KMS-11 (cell line): Measurements from ENCODE around the gene FBXW8.
A peak's percentile ranks its signal among the peaks of the same experiment; 100 is the strongest.

Source experiments
- H2AFZ ChIP-seq: fragments of 200-600 bp; sonication (generic); 2 replicates; pipeline ENCODE4 v1.6.1; 2016; ENCODE audit warnings: antibody characterized with exemption, mixed run types, low read depth
- H3K27ac ChIP-seq: fragments of 200-600 bp; sonication (generic); 2 replicates; pipeline ENCODE4 v1.6.1; 2016; ENCODE audit warnings: mild to moderate bottlenecking, mixed run types
- H3K27me3 ChIP-seq: fragments of 200-600 bp; sonication (generic); 2 replicates; pipeline ENCODE4 v1.6.1; 2017; ENCODE audit warnings: mild to moderate bottlenecking, low read depth, mixed run types, moderate library complexity; ENCODE audit not compliant: insufficient read depth
- H3K36me3 ChIP-seq: fragments of 200-600 bp; sonication (generic); 2 replicates; pipeline ENCODE4 v1.6.1; 2017; ENCODE audit warnings: mild to moderate bottlenecking, mixed run types; ENCODE audit not compliant: insufficient read depth
- H3K4me1 ChIP-seq: fragments of 200-600 bp; sonication (generic); 2 replicates; pipeline ENCODE4 v1.6.1; 2016; ENCODE audit warnings: mild to moderate bottlenecking, low read depth, mixed run types; ENCODE audit not compliant: poor library complexity, severe bottlenecking
- H3K4me2 ChIP-seq: fragments of 200-600 bp; sonication (generic); 2 replicates; pipeline ENCODE4 v1.7.0; 2016; ENCODE audit warnings: mild to moderate bottlenecking, mixed run types
- H3K4me3 ChIP-seq: fragments of 200-600 bp; sonication (generic); IDR thresholded peaks from 2 replicates; pipeline ENCODE4 v1.6.1; 2017; ENCODE audit warnings: low read depth, low read length, mixed read lengths; ENCODE audit not compliant: insufficient read depth
- H3K79me2 ChIP-seq: fragments of 200-600 bp; sonication (generic); 2 replicates; pipeline ENCODE4 v1.6.1; 2016; ENCODE audit warnings: low read depth, mixed run types; ENCODE audit not compliant: insufficient read depth
- H3K9ac ChIP-seq: fragments of 200-600 bp; sonication (generic); 2 replicates; pipeline ENCODE4 v1.6.1; 2016; ENCODE audit warnings: mild to moderate bottlenecking, mixed run types
- H4K20me1 ChIP-seq: fragments of 200-600 bp; sonication (generic); 2 replicates; pipeline ENCODE4 v1.6.1; 2016; ENCODE audit warnings: mild to moderate bottlenecking, mixed run types; ENCODE audit not compliant: insufficient read depth
- TF ChIP-seq, protein P1 (sequence below): fragments of 200-600 bp; sonication (generic); conservative IDR thresholded peaks from 2 replicates; pipeline ENCODE4 v1.6.1; 2017; ENCODE audit warnings: low read depth, mild to moderate bottlenecking, antibody characterized with exemption, low read length, moderate library complexity, mixed read lengths

Gene FBXW8

GRCh38 chr12:116955382-116956021 lies 44.8 kb downstream of the FBXW8 start:
- Histone ChIP-seq H3K36me3 (no peaks in the 10 kb centered on the region), H3K79me2 (no peaks in the 10 kb centered on the region), H2AFZ (no peak overlapping the region), H3K4me1 (peaks cover 33% of the 10 kb centered on the region), H4K20me1 (no peaks in the 10 kb centered on the region), H3K27me3 (no peaks in the 10 kb centered on the region), H3K27ac (no peak overlapping the region), H3K9ac (no peak overlapping the region), H3K4me3 (no peak overlapping the region), H3K4me2 (no peak overlapping the region)
- TF ChIP-seq, protein P1, sequence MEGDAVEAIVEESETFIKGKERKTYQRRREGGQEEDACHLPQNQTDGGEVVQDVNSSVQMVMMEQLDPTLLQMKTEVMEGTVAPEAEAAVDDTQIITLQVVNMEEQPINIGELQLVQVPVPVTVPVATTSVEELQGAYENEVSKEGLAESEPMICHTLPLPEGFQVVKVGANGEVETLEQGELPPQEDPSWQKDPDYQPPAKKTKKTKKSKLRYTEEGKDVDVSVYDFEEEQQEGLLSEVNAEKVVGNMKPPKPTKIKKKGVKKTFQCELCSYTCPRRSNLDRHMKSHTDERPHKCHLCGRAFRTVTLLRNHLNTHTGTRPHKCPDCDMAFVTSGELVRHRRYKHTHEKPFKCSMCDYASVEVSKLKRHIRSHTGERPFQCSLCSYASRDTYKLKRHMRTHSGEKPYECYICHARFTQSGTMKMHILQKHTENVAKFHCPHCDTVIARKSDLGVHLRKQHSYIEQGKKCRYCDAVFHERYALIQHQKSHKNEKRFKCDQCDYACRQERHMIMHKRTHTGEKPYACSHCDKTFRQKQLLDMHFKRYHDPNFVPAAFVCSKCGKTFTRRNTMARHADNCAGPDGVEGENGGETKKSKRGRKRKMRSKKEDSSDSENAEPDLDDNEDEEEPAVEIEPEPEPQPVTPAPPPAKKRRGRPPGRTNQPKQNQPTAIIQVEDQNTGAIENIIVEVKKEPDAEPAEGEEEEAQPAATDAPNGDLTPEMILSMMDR, result no peak

- Histone ChIP-seq H3K9ac (no peak overlapping the region), H3K79me2 (no peaks in the 10 kb centered on the region), H2AFZ (no peak overlapping the region), H3K4me2 (peak overlapping the region; percentile 57), H3K4me3 (no peak overlapping the region), H3K4me1 (peaks cover 64% of the 10 kb centered on the region), H3K27ac (peak overlapping the region; percentile 84), H3K27me3 (no peaks in the 10 kb centered on the region), H4K20me1 (no peaks in the 10 kb centered on the region), H3K36me3 (no peaks in the 10 kb centered on the region)
- TF ChIP-seq, protein P1, result no peak
Observed at GRCh38 chr12:116958402-116959197, 47.9 kb downstream of the FBXW8 start.

DNA sequence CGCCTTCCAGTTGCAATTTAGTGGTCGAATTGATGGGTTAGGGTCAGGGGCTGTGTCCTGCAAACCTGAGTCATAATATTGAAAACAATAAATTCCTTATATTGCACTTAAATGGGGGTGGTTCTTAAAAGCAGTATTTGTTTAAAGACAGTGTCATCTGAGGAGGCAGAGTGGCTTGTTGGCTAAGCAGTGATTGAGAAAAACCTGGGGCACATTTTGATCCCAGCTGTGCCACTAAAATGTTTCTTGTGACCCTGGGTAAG lies 48.4 kb downstream of the FBXW8 start:
- no peaks in the 10 kb centered on the region for H4K20me1 ChIP-seq
- H3K4me1 ChIP-seq, result peaks cover 64% of the 10 kb centered on the region
- H3K79me2 ChIP-seq, result no peaks in the 10 kb centered on the region

DNA sequence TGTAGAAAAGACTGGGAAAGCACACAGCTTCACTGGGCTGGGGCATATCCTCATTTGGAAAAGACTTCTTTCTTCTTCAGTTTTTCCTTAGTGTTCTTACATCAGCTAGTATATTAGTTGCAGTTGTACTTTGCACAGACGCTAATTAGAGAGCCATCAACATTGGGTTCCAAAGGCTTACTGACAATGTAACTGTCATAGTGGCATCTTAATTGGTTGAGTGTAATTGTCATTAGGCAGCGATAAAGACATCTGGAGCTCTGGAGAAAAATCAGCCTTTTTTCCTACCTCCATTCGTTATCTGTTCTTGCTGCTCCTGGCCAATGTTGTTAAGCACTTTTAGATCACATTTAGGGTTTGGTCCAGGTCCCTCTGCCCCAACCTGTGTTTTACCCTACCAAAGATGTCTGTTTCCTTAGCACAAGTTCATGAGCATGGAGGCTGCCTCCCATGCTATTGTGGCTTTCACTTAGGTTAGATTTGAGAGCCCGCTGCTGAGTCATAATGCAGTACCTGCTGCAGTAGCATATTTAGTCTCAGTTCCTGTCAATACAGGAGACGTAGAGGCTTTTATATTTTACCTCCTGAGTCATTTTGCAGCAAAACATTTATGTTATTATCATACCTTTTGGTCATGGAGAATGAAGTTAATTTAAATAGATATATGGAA lies 49.2 kb downstream of the FBXW8 start:
- H3K27me3 ChIP-seq, result no peaks in the 10 kb centered on the region
- H3K27ac ChIP-seq, result peak overlapping the region; percentile 84
- TF ChIP-seq, protein P1, result no peak
- H3K4me2 ChIP-seq, result peak overlapping the region; percentile 57
- peak overlapping the region; percentile 34; the same call in 1 of the 2 replicates for H3K9ac ChIP-seq
- H3K4me3 ChIP-seq, result no peak overlapping the region
- H3K36me3 ChIP-seq, result no peaks in the 10 kb centered on the region
- H3K4me1 ChIP-seq, result peaks cover 64% of the 10 kb centered on the region
- peak overlapping the region; percentile 34; the same call in 1 of the 2 replicates for H2AFZ ChIP-seq
- no peaks in the 10 kb centered on the region for H3K79me2 ChIP-seq
- H4K20me1 ChIP-seq, result no peaks in the 10 kb centered on the region

More for the DNA sequence above, 48.4 kb downstream of the FBXW8 start:
- TF ChIP-seq, protein P1, result no peak
- peak overlapping the region; percentile 84 for H3K27ac ChIP-seq
- no peak overlapping the region for H2AFZ ChIP-seq
- peak overlapping the region; percentile 57 for H3K4me2 ChIP-seq
- no peaks in the 10 kb centered on the region for H3K36me3 ChIP-seq
- H3K9ac ChIP-seq, result no peak overlapping the region
- no peaks in the 10 kb centered on the region for H3K27me3 ChIP-seq
- no peak overlapping the region for H3K4me3 ChIP-seq
